ENCODE data around the gene XYLT1.

XYLT1 gene

DNA sequence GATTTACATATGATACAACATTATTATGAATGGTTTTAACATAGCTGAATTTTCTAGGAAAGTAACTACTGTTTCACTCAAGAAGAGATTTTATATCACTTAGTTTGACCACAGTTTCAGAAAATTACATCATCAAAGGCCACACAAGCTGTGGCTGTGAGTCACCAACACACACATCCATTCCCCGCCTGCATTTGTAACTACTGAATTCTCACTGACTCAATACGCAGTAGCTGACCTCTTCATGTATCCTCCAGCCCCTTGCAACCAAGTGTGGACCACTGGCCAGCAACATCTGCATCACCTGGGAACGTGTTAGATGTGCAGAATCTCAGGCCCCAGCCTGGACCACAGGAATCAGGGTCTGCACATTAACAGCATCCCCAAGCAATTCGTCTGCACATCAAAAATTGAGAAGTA, 197.6 kb downstream of the XYLT1 start:
- no peak overlapping the region for H3K4me3 ChIP-seq (ENCODE audit: low read depth, low read length)
- TF ChIP-seq, protein P1, sequence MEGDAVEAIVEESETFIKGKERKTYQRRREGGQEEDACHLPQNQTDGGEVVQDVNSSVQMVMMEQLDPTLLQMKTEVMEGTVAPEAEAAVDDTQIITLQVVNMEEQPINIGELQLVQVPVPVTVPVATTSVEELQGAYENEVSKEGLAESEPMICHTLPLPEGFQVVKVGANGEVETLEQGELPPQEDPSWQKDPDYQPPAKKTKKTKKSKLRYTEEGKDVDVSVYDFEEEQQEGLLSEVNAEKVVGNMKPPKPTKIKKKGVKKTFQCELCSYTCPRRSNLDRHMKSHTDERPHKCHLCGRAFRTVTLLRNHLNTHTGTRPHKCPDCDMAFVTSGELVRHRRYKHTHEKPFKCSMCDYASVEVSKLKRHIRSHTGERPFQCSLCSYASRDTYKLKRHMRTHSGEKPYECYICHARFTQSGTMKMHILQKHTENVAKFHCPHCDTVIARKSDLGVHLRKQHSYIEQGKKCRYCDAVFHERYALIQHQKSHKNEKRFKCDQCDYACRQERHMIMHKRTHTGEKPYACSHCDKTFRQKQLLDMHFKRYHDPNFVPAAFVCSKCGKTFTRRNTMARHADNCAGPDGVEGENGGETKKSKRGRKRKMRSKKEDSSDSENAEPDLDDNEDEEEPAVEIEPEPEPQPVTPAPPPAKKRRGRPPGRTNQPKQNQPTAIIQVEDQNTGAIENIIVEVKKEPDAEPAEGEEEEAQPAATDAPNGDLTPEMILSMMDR (IDR thresholded peaks at IDR 0.05; ENCODE audit: borderline replicate concordance, insufficient read depth, low read depth, low read length): no peak

DNA sequence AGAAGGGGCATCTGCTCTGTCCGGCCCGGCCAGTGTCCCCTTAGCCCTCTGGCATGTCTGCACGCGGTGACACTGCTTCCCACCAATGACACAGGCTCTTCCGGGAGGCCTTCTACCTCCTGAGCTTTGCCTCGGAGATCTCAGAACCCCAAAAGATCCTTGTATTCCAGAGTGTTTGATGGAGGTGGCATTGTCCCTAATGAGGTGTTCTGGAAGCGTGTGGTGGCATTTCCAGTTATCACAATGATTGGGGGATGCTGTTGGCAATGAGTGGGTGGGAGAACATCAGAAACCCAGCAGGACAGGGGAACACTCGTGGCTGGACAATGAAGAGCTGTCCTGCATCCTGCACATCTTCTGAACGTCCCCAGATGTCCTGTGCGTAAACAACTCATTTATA, 198.0 kb downstream of the XYLT1 start:
- no peak overlapping the region for H3K4me3 ChIP-seq (ENCODE audit: low read depth, low read length)
- TF ChIP-seq, protein P1 (IDR thresholded peaks at IDR 0.05; ENCODE audit: borderline replicate concordance, insufficient read depth, low read depth, low read length): no peak

DNA sequence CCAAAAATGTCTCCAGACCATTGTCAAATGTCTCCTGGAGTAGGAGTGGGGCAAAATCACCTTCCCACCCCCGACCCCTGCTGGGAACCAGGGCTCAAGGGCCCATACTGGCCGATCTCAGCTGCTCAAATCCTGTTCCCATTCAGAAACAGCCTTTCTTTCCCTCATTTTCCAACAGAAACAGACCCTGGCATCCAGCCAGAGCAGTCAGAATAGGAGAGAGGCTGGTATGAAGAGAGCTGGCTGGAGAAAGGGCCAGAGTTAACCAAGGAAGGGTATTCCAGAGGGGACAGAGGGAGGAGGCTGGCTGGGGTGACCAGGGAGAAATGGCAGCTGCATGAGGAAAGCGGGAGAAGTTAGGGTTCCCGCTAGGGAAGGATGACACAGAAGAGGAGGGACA, 199.1 kb downstream of the XYLT1 start:
- H3K4me3 ChIP-seq (ENCODE audit: low read depth, low read length): no peak overlapping the region
- TF ChIP-seq, protein P1 (IDR thresholded peaks at IDR 0.05; ENCODE audit: borderline replicate concordance, insufficient read depth, low read depth, low read length): no peak

DNA sequence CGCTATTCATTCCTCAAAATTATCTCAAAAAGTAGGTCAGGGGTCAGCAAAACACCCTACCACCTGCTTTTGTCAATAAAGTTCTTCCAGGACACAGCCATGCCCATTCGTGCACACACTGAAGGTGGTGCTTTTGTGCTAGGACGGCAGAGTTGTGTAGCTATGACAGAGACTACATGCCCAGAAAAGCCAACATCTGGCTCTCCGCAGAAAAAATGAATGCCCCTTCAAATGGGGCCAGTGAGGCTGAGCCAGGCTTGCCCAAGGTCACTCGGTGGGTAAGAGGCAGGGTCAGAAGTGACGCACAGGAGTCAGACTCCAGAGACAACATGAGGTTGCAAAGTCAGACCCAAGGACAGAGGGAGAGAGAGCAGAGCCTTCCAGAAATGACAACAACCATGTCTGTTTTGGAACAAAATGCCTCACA, 200.1 kb downstream of the XYLT1 start:
- no peak overlapping the region for H3K4me3 ChIP-seq (ENCODE audit: low read depth, low read length)
- TF ChIP-seq, protein P1 (IDR thresholded peaks at IDR 0.05; ENCODE audit: borderline replicate concordance, insufficient read depth, low read depth, low read length): no peak

DNA sequence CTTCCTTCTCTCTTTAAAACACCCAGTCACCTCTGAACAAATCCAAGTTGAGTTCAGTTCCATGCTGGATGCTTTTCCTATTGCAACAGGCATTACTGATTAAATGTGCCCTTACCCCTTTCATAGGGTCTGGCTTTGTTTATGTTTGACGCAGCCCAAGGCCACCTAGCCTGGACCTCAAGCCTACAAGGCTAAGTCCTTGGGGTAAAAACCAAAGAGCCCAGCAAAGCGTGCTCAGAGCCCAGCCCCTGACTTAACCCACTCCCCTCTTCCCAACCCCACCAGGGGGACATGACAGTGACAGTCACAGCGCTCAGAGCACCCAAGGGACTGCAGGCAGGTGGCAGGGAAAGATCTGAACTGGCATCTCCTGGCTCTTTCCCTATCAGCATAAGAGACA, 200.6 kb downstream of the XYLT1 start:
- TF ChIP-seq, protein P1 (IDR thresholded peaks at IDR 0.05; ENCODE audit: borderline replicate concordance, insufficient read depth, low read depth, low read length): no peak
- H3K4me3 ChIP-seq (ENCODE audit: low read depth, low read length): no peak overlapping the region

DNA sequence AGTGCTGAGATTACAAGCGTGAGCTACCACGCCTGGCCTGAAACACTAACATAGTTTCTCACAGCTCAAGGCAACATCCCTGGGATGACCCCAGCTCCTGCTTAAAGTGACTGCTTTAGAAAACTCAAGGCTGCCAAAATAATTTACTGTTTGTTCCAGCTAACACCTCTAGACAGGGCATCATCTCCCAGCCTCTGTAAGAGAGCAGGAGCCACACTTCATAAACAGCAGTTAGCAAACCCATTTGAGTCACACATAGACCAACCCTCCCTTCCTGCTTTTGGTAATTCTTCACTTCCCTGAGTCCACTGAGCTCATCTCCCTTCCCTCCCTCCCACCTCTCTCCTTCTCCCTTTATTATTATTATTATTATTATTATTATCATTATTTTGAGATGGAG, 201.3 kb downstream of the XYLT1 start:
- no peak overlapping the region for H3K4me3 ChIP-seq (ENCODE audit: low read depth, low read length)
- TF ChIP-seq, protein P1 (IDR thresholded peaks at IDR 0.05; ENCODE audit: borderline replicate concordance, insufficient read depth, low read depth, low read length): no peak

DNA sequence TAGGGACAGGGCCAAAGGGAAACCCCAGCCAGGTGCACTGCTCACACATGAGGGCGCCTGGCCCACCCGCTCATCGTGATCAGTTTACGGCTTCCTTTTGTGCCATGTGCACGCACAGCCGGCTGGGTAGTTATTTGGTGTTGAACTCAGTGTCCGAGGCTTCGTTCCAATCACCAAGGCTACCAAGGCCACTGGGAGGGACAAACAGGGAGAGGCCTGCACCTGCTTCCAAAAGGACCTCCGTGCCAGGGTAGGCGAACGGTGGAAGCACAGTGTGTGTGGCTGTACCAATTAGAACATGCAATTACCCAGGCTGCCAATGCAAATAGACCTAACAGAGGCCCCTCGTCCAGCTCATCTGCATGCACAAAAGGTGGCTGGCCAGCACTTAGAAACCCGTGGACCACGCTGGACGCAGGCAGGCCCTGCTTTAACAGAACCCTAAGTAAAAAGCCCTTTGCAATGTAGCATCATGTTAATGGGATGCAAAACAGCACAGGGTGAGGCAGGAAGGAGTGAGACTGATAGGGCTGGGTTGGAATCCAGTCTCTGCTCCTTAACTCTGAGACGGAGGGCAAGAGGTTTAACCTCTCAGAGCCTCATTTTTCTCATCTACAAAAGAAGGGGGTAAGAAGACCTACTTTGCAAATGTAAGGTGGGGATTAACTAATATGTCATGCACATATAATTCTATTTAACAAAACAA, 204.0 kb downstream of the XYLT1 start:
- H3K4me3 ChIP-seq (ENCODE audit: low read depth, low read length): no peak overlapping the region
- TF ChIP-seq, protein P1 (IDR thresholded peaks at IDR 0.05; ENCODE audit: borderline replicate concordance, insufficient read depth, low read depth, low read length): no peak

Data from GM12875 (cell line).